Astrocyte of the cerebellum (primary cell): Measurements from ENCODE around the gene NUP43.
"Not testable (repeated sequence)": the region's sequence is repeated elsewhere in the genome, so short reads cannot be mapped to it uniquely, and the experiment has no call there.

Experiments
- DNase-seq: peaks from one replicate; pipeline ENCODE4 v3.0.0-alpha.2; 2011; ENCODE audit warnings: low read depth
- H3K4me3 ChIP-seq: 2 replicates; pipeline ENCODE4 v1.5.1; 2011; ENCODE audit warnings: mild to moderate bottlenecking, low read depth, low read length, moderate library complexity
- CTCF ChIP-seq: IDR thresholded peaks from 2 replicates; pipeline ENCODE4 v1.5.1; 2012; ENCODE audit warnings: low read length, low read depth, moderate library complexity, mild to moderate bottlenecking; ENCODE audit errors: missing control alignments
- in situ Hi-C: cut with HindIII; loops from 2 replicates; pipeline ENCODE4 v1.10.0; 2017; ENCODE audit warnings: low sequenced_read_pairs

Gene NUP43

GRCh38 chr6:149756261-149756636 is 9.9 kb upstream of the NUP43 start:
- no peak for TF ChIP-seq CTCF
- no peak for DNase-seq
- H3K4me3 ChIP-seq = no peak overlapping the region
- in situ Hi-C loops = loop anchor here (10.0 kb wide), 1 partner anchor 59 kb away; no protein-coding TSS in a partner anchor

- H3K4me3 ChIP-seq = no peak overlapping the region
- no peak for DNase-seq
- in situ Hi-C loops = loop anchor here (10.0 kb wide), 1 partner anchor 59 kb away; no protein-coding TSS in a partner anchor
- TF ChIP-seq CTCF = no peak
Observed at GRCh38 chr6:149755300-149756260, 9.3 kb upstream of the NUP43 start.

- DNase-seq = no peak
- no peak for TF ChIP-seq CTCF
- in situ Hi-C loops = loop anchor here (10.0 kb wide), 1 partner anchor 60 kb away; no protein-coding TSS in a partner anchor
- H3K4me3 ChIP-seq = no peak overlapping the region
Observed at GRCh38 chr6:149754548-149754947, 8.2 kb upstream of the NUP43 start.

- not testable (repeated sequence) for H3K4me3 ChIP-seq, DNase-seq
- in situ Hi-C loops = loop anchor here (10.0 kb wide), 1 partner anchor 61 kb away; no protein-coding TSS in a partner anchor
Observed at GRCh38 chr6:149753374-149753637, 7.0 kb upstream of the NUP43 start.

- no peak overlapping the region for H3K4me3 ChIP-seq
- no peak for DNase-seq
- no peak for TF ChIP-seq CTCF
- in situ Hi-C loops = loop anchor here (10.0 kb wide), 1 partner anchor 62 kb away; no protein-coding TSS in a partner anchor
Observed at GRCh38 chr6:149752600-149753373, 6.5 kb upstream of the NUP43 start.

- not testable (repeated sequence) for DNase-seq, H3K4me3 ChIP-seq
- in situ Hi-C loops = loop anchor here (10.0 kb wide), 1 partner anchor 63 kb away; no protein-coding TSS in a partner anchor
Observed at GRCh38 chr6:149751920-149752319, 5.6 kb upstream of the NUP43 start.

GRCh38 chr6:149751239-149751638 is 4.9 kb upstream of the NUP43 start:
- peak overlapping the region; percentile 97 for H3K4me3 ChIP-seq
- TF ChIP-seq CTCF = no peak
- in situ Hi-C loops = loop anchor here (10.0 kb wide), 1 partner anchor 64 kb away; no protein-coding TSS in a partner anchor
- DNase-seq = no peak
